GM23338 (cell line): ENCODE measurements around the gene CALR3. TPM values are rescaled to one million over a fixed set of nuclear protein-coding genes. Genes with fewer than 3 reads are reported as not detected.
A peak's percentile ranks its signal among the peaks of the same experiment; 100 is the strongest.

ENCODE experiments used
- ATAC-seq: fragments of 200-7000 bp; cut with Tn5 transposase; 3 replicates; pipeline ENCODE4 v1.9.1; 2020
- DNase-seq: peaks from one replicate; pipeline ENCODE4 v3.0.0-alpha.2; 2015; ENCODE audit warnings: low spot score
- H2AFZ ChIP-seq: fragments of 200-600 bp; sonication (generic); 2 replicates; pipeline ENCODE4 v1.8.0; 2016; ENCODE audit warnings: antibody characterized with exemption, mild to moderate bottlenecking, moderate library complexity
- H3F3A ChIP-seq: fragments of 200-600 bp; sonication (generic); replicated peaks from 2 replicates; pipeline ENCODE4 v1.8.0; 2017; ENCODE audit warnings: antibody characterized with exemption, mixed run types, low read depth
- H3K27ac ChIP-seq: fragments of 200-600 bp; sonication (generic); 2 replicates; pipeline ENCODE4 v1.6.1; 2016; ENCODE audit warnings: low read depth
- H3K27me3 ChIP-seq: fragments of 200-600 bp; sonication (generic); 2 replicates; pipeline ENCODE4 v1.8.0; 2016; ENCODE audit warnings: mild to moderate bottlenecking, mixed run types, moderate library complexity; ENCODE audit not compliant: insufficient read depth
- H3K36me3 ChIP-seq: fragments of 200-600 bp; sonication (generic); 2 replicates; pipeline ENCODE4 v1.8.0; 2016; ENCODE audit warnings: mild to moderate bottlenecking; ENCODE audit not compliant: insufficient read depth
- H3K4me1 ChIP-seq: fragments of 200-600 bp; sonication (generic); 2 replicates; pipeline ENCODE4 v1.8.0; 2016; ENCODE audit warnings: mild to moderate bottlenecking, moderate library complexity; ENCODE audit not compliant: insufficient read depth
- H3K4me2 ChIP-seq: fragments of 200-600 bp; sonication (generic); 2 replicates; pipeline ENCODE4 v1.7.1; 2017; ENCODE audit warnings: mixed run types
- H3K4me3 ChIP-seq: fragments of 200-600 bp; sonication (generic); 2 replicates; pipeline ENCODE4 v1.6.1; 2016; ENCODE audit warnings: mixed run types
- H3K79me2 ChIP-seq: fragments of 200-600 bp; sonication (generic); replicated peaks from 2 replicates; pipeline ENCODE4 v1.8.0; 2017; ENCODE audit warnings: mild to moderate bottlenecking; ENCODE audit not compliant: insufficient read depth
- H3K9me2 ChIP-seq: fragments of 200-600 bp; sonication (generic); 2 replicates; pipeline ENCODE4 v1.8.0; 2017; ENCODE audit not compliant: insufficient read depth
- H4K20me1 ChIP-seq: fragments of 200-600 bp; sonication (generic); replicated peaks from 2 replicates; pipeline ENCODE4 v1.8.0; 2017; ENCODE audit warnings: mild to moderate bottlenecking; ENCODE audit not compliant: insufficient read depth
- H3K27ac Mint-ChIP-seq: 2 replicates; pipeline ENCODE4 v1.8.0; 2020; ENCODE audit warnings: inconsistent platforms, mild to moderate bottlenecking, moderate library complexity, mixed read lengths
- H3K27me3 Mint-ChIP-seq: 3 replicates; pipeline ENCODE4 v1.8.0; 2022; ENCODE audit warnings: low read depth, mild to moderate bottlenecking, moderate library complexity, mixed read lengths, inconsistent platforms; ENCODE audit not compliant: insufficient read depth, poor library complexity
- H3K36me3 Mint-ChIP-seq: 3 replicates; pipeline ENCODE4 v1.8.0; 2021; ENCODE audit warnings: low read depth, mild to moderate bottlenecking, inconsistent platforms, moderate library complexity, mixed read lengths
- H3K4me1 Mint-ChIP-seq: 3 replicates; pipeline ENCODE4 v1.8.0; 2020; ENCODE audit warnings: mild to moderate bottlenecking, inconsistent platforms, mixed read lengths
- H3K4me3 Mint-ChIP-seq: 3 replicates; pipeline ENCODE4 v1.8.0; 2021; ENCODE audit warnings: moderate library complexity, mild to moderate bottlenecking, inconsistent platforms, mixed read lengths
- H3K9me3 Mint-ChIP-seq: 3 replicates; pipeline ENCODE4 v1.8.0; 2020; ENCODE audit warnings: moderate library complexity, mild to moderate bottlenecking, inconsistent platforms, mixed read lengths
- CREB1 ChIP-seq: fragments of 250-450 bp; sonication (Bioruptor Pico); IDR thresholded peaks from 2 replicates; pipeline ENCODE4 v1.5.0; 2020; ENCODE audit warnings: low read depth, mild to moderate bottlenecking, moderate library complexity
- CTCF ChIP-seq, 2 experiments: fragments of 200-600 bp in 1 of 2; sonication (generic) in 1 of 2; conservative IDR thresholded peaks; 2 replicates each; pipeline versions ENCODE4 v1.5.1 to v1.6.1; 2016 to 2017; ENCODE audit warnings: antibody characterized with exemption in 2 of 2, low read depth in 2 of 2, mild to moderate bottlenecking in 2 of 2, moderate library complexity in 1 of 2
- EZH2phosphoT487 ChIP-seq: fragments of 200-600 bp; sonication (generic); IDR thresholded peaks from one replicate; pipeline ENCODE4 v1.8.1; 2018; ENCODE audit warnings: antibody characterized with exemption; ENCODE audit not compliant: unreplicated experiment
- NANOG ChIP-seq: IDR thresholded peaks from 2 replicates; pipeline ENCODE4 v1.6.1; 2016; ENCODE audit warnings: antibody characterized with exemption, borderline replicate concordance
- POLR2AphosphoS5 ChIP-seq: IDR thresholded peaks from 2 replicates; pipeline ENCODE4 v1.6.1; 2016; ENCODE audit warnings: antibody characterized with exemption, low read depth
- STAT1 ChIP-seq: IDR thresholded peaks from one replicate; pipeline ENCODE4 v1.6.1; 2016; ENCODE audit warnings: antibody characterized with exemption; ENCODE audit not compliant: unreplicated experiment
- ZNF331 ChIP-seq: fragments of 250-450 bp; sonication (Bioruptor Pico); IDR thresholded peaks from 2 replicates; pipeline ENCODE4 v1.5.0; 2020; ENCODE audit warnings: low read depth, mild to moderate bottlenecking, moderate library complexity
- ZNF462 ChIP-seq: fragments of 250-450 bp; sonication (Bioruptor Pico); IDR thresholded peaks from 2 replicates; pipeline ENCODE4 v1.5.0; 2020; ENCODE audit warnings: mild to moderate bottlenecking, moderate library complexity
- polyA plus RNA-seq: library from polyadenylated mRNA; unstranded; fragments of >200 nt; fragmentation: Nextera tagmentation; extraction: Ambion mirVana; gene quantifications from 2 replicates; pipeline ENCODE4 v1.2.1, GENCODE V29; 2016
- total RNA-seq: library from RNA; depleted of rRNA; stranded (reverse); fragments of >200 nt; shearing (Covaris generic); gene quantifications from 2 replicates; pipeline ENCODE4 v1.2.3, GENCODE V29; 2014

Gene CALR3
- total and polyA plus RNA-seq, 2 experiments from 2014 or later = 0.42 to 0.66 TPM

GRCh38 chr19:16520986-16521624 lies 25.1 kb upstream of the CALR3 start:
- Histone ChIP-seq H3K9me2 (no peaks in the 10 kb centered on the region), H3K4me2 (no peak overlapping the region), H3K36me3 (peaks cover 36% of the 10 kb centered on the region), H3K27ac (no peak overlapping the region), H2AFZ (no peak overlapping the region), H3K27me3 (no peaks in the 10 kb centered on the region), H3K79me2 (no peaks in the 10 kb centered on the region), H3K4me3 (no peak overlapping the region), H4K20me1 (peaks cover 13% of the 10 kb centered on the region), H3F3A (peaks cover 20% of the 10 kb centered on the region), H3K4me1 (no peaks in the 10 kb centered on the region)
- ATAC-seq (no peak), DNase-seq (no peak)
- no peaks in the 10 kb centered on the region; the same call in 2 of the 3 replicates for H3K9me3 Mint-ChIP-seq
- peaks cover 83% of the 10 kb centered on the region for H3K36me3 Mint-ChIP-seq
- no peak for TF ChIP-seq CTCF (conservative IDR thresholded peaks at IDR 0.05; ENCODE audit: low read depth in 2 of 2)
- TF ChIP-seq CREB1 (CRISPR knock-in tag) = no peak
- no peak for TF ChIP-seq ZNF331 (CRISPR knock-in tag)
- TF ChIP-seq EZH2phosphoT487 = no peak
- no peak for TF ChIP-seq STAT1
- TF ChIP-seq POLR2AphosphoS5 = no peak
- no peak overlapping the region for H3K4me3 Mint-ChIP-seq
- H3K27me3 Mint-ChIP-seq = peaks cover 9% of the 10 kb centered on the region
- 0 out of 2 replicates have a peak overlapping the region, but pooled peaks have one; percentile 50 for H3K27ac Mint-ChIP-seq
- H3K4me1 Mint-ChIP-seq = no peaks in the 10 kb centered on the region

- Histone ChIP-seq H3K79me2 (no peaks in the 10 kb centered on the region), H3K36me3 (peaks cover 36% of the 10 kb centered on the region), H4K20me1 (peaks cover 12% of the 10 kb centered on the region), H3K9me2 (no peaks in the 10 kb centered on the region), H3F3A (peaks cover 20% of the 10 kb centered on the region), H3K4me2 (no peak overlapping the region), H2AFZ (no peak overlapping the region), H3K4me3 (no peak overlapping the region), H3K4me1 (no peaks in the 10 kb centered on the region), H3K27ac (no peak overlapping the region), H3K27me3 (no peaks in the 10 kb centered on the region)
- Mint-ChIP-seq H3K9me3 (no peaks in the 10 kb centered on the region; the same call in 2 of the 3 replicates), H3K4me3 (no peak overlapping the region), H3K27ac (0 out of 2 replicates have a peak overlapping the region, but pooled peaks have one; percentile 50), H3K4me1 (no peaks in the 10 kb centered on the region), H3K27me3 (peaks cover 9% of the 10 kb centered on the region), H3K36me3 (peaks cover 76% of the 10 kb centered on the region)
- ATAC-seq (no peak), DNase-seq (no peak)
- TF ChIP-seq ZNF331 (CRISPR knock-in tag) = no peak
- no peak for TF ChIP-seq NANOG
- no peak for TF ChIP-seq CREB1 (CRISPR knock-in tag)
- TF ChIP-seq STAT1 = no peak
- TF ChIP-seq ZNF462 (CRISPR knock-in tag) = no peak
Measured at GRCh38 chr19:16520074-16520973, 24.4 kb upstream of the CALR3 start.
